ENCODE results near the gene KCNJ15.

DNA sequence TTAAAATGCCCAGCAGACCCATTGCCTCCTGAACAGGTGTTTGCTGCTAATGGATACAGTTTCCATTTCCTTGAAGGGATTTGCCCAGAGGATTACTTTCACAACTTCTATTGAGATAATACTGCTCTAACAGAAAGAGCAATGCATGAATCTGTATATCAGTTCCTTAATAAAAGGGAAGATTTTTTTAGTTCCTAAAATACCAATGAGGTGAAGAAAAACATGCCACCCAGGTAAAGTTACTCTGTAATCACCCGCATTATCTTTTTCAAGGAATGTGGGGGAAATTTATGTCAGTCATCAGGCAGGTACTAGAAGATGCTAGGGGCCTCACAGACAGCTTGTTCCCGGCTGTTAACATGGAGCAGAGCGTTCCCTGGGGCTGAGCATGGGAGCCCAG is 41.1 kb downstream of the KCNJ15 start:
- no peak for TF ChIP-seq CTCF (IDR thresholded peaks at IDR 0.05; ENCODE audit: low read depth, low read length)
- no peak for TF ChIP-seq EZH2phosphoT487 (IDR thresholded peaks at IDR 0.05; ENCODE audit: low read depth)

Data from OCI-LY3 (cell line).